ENCODE data around the gene CDK11B.

CDK11B gene

DNA sequence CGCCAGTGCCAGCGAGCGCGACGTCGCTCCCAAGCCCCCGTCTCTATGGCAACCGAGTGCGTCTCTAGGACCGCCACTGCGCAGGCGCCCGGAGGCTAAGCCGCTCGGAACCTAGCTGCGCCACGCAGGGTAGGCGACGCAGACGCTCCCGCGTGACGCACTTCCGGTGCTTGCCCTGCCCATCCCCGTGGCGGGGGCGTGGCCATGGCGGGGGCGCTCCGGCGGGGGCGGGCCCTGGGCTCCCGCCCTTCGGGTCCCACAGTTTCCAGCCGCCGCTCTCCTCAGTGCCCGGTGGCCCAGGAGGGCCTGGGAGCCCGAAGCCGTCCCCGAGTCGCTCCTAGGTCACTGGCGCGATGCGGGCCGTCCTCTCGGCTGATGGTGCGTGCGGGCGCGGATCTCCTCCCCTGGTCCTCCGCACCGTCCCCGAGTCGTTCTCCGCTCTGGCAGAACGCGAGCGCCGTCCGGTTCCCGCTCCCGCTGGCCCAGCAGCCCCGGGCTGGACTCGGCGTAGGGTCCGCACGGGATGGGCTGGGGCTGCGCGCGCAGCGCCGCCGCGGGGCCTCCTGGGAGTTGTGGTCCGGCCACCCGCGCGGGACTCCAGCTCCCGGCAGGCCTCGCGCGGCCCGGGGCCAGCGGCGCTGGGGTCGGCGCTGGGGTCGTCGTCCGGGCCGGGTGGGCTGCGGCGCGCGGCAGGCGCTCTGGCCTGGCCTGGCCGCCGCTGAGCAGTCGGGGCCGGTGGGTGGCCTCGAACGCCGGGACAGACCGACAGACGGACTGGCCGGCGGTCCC lies 43.4 kb downstream of the CDK11B start, which contains the start of gene MIB2:
Gene MIB2 (plus strand): TSS at position 245 of the 789 bp plus-strand sequence. CDS start 7,953 bp downstream, outside the sequence.
- DNase-seq (ENCODE audit: low spot score), result peak; percentile 98

DNA sequence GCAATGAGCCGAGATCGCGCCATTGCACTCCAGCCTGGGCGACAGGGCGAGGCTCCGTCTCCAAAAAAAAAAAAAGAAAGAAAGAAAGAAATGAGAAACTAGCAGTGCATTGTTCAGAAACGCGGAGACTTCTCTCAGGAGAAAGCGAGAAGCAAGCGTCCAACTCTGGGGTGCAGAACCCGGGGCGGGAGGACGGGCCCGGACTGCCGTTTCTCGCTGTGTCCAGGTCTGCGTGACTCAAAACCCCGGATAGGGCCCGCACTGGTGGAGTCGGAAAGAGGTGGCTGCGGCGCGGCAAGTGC lies 43.9 kb downstream of the CDK11B start:
- no peak for DNase-seq (ENCODE audit: low spot score)

DNA sequence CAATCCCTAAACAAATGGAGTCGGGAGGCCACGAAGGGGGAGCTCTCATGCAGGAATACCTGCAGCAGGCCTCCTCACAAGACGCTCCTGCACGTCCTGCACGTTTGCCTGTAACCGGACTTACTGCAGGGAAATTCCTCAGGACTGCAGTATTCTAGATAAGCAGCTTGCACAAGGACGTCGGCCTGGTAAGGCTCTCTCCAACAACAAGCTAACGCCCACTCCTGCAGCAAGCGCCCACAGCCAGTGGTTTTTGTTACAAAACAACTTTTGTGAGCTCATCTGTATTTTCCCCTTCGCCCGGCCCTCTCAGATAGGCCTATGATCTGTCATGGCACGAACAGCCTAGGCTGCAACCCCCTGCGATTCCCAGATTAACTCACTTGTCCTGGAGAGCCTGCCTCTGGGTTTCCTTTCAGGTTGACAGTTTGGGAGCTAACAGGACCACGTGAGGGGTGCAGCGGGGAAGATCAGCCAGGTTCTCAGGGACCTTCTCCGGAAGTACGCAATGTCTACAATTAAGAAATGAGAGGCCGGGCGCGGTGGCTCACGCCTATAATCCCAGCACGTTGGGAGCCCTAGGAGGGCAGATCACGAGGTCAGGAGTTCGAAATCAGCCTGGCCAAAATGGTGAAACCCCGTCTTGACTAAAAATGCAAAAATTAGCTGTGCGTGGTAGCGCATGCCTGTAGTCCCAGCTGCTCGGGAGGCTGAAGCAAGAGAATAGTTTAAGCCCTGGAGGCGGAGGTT lies 44.4 kb downstream of the CDK11B start:
- peak; percentile 50 for DNase-seq (ENCODE audit: low spot score)

DNA sequence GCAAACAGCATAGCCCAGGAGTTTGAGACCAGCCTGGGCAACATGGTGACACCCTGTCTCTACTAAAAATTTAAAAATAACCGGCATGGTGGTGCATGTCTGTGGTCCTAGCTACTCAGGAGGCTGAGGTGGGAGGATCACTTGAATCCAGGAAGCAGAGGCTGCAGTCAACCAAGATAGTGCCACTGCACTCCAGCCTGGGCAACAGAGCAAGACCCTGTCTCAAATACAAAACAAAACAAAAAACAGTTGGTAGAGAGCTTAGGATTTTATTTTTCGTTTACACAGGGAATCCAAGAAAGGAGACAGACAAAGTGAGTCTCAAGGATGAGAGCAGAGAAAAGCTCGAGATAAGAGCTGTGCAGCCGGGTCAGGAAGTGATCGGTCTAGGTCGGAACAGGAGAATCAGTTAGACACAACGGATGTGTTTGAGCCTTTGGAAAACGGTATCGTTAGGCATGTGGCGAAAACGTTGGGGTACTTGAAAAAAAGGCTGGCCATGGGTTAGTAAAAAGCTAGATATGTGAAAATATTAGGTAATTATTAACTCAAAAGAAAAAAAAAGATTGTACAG lies 45.2 kb downstream of the CDK11B start:
- DNase-seq (ENCODE audit: low spot score), result no peak

DNA sequence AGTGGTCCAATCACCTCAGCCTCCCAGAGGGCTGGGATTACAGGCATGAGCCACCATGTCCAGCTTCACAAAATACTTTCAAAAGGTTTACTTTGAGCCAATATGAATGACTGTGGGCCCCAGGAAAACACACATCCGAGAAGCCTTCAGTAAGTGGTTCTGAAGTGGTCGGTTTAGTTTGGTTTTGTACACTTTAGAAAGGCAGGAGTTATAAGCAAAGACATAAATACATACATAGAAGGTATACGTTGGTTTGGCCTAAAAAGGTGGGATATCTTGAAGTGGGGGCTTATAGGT lies 46.8 kb downstream of the CDK11B start:
- no peak for DNase-seq (ENCODE audit: low spot score)

DNA sequence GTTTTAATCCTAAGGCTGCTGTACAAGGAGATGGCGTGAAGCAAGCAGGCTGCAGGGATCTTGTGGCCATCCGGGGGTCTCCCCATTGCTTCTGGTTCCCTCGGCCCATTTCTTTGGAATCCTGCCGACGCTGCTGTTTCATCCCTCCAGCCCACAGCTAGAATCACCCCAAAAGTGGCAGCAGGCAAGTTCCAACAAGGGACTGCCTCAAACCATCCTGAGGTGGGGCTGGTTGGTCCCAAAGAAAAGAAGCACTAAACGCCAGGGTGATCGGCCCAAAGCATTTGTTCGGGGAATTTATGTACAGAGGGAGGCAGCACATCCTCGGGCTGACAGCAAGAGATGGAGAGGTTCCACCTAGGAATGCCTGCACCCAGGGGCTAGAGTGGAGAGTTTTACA lies 48.0 kb downstream of the CDK11B start:
- peak; percentile 30 for DNase-seq (ENCODE audit: low spot score)

DNA sequence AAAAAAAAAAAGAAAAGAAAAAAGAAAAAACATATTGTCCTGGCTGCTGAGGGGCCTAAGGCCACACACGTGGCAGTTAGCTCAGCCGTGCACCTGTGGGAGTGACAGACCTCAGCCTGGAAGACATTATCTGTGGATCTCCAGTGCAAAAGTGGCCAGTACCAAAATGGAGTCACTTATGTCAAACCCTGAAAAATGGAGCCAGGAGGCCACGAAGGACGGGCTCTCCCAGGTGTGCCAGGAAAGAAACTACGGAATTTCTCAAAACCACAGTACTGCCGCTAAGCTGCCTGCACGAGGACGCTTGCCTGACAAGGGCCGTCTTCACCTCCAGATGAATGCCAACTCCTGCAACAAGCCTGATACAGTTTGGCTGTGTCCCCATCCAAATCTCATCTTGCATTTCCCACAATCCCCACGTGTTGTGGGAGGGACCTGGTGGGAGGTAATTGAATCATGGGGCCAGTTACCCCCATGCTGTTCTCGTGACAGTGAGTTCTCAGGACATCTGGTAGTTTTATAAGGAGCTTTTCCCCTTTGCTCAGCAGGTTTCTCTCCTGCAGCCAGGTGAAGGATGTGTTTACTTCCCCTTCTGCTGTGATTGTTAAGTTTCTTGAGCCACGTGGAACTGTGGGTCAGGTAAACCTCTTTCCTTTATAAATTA lies 48.9 kb downstream of the CDK11B start:
- DNase-seq (ENCODE audit: low spot score), result peak; percentile 25

DNA sequence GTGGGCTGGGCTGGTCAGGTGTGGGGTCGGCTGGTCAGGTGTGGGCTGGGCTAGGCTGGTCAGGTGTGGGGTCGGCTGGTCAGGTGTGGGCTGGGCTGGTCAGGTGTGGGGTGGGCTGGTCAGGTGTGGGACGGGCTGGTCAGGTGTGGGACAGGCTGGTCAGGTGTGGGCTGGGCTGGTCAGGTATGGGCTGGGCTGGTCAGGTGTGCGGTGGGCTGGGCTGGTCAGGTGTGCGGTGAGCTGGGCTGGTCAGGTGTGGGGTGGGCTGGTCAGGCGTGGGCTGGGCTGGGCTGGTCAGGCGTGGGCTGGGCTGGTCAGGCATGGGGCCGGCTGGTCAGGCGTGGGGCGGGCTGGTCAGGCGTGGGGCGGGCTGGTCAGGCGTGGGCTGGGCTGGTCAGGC lies 52.6 kb downstream of the CDK11B start:
- DNase-seq (ENCODE audit: low spot score), result peak; percentile 43

DNA sequence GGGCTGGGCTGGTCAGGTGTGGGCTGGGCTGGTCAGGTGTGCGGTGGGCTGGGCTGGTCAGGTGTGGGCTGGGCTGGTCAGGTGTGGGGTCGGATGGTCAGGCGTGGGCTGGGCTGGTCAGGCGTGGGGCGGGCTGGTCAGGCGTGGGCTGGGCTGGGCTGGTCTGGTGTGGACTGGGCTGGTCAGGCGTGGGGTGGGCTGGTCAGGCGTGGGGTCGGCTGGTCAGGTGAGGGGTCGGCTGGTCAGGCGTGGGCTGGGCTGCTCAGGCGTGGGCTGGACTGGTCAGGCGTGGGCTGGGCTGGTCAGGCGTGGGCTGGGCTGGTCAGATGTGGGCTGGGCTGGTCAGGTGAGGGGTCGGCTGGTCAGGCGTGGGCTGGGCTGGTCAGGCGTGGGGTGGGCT lies 53.1 kb downstream of the CDK11B start:
- DNase-seq (ENCODE audit: low spot score), result peak; percentile 42

DNA sequence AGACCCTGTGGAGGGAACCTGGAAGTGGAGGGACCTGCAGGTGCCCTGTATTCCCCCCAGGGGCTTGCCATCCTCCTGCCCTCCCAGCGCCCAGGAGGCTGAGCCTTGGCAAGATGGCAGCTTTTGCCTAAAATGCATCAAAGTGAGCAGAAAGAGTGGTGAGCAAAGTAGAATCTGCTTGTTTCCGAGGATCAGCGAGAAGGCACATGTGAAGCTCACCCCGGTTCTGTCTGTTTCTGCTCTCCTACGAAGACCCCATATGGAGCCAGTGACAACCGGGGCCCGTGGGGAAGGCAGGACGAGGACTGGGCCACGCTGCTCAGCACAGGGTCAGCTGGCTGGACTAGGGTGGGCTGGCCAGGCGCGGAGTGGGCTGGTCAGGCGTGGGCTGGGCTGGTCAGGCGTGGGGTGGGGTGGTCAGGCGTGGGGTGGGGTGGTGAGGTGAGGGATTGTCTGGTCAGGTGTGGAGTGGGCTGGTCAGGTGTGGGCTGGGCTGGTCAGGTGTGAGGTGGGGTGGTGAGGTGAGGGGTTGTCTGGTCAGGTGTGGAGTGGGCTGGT lies 53.7 kb downstream of the CDK11B start:
- peak; percentile 38 for DNase-seq (ENCODE audit: low spot score)

DNA sequence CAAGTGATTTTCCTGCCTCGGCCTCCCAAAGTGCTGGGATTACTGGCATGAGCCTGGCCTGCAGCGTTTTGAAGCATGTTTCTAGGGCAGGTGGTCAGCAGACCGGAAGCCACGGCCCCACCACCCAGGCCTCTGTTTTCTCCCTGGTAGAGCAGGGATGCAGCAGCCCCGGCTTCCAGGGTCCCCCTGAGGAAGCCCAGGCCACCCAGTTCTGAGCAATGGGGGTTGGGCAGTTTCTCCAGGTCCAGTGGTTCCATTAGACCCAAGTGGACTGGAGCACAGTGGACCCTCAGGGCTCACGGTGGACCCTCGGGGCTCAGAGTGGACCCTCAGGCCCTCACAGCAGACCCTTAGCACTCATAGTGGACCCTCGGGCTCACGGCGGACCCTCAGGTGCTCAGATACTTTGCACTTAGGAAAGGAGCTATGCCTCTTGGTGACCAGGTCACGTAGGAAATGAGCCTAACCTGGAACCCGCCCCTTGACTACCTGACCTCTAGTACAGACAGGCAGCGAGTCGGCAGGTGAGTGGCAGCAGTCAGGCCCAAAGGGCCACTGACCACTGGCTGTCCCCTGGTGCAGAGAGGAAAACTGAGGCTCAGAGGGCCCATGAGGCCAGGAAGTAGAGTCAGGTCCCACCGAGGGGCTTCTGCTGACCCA lies 54.3 kb downstream of the CDK11B start:
- DNase-seq (ENCODE audit: low spot score), result peak; percentile 39

DNA sequence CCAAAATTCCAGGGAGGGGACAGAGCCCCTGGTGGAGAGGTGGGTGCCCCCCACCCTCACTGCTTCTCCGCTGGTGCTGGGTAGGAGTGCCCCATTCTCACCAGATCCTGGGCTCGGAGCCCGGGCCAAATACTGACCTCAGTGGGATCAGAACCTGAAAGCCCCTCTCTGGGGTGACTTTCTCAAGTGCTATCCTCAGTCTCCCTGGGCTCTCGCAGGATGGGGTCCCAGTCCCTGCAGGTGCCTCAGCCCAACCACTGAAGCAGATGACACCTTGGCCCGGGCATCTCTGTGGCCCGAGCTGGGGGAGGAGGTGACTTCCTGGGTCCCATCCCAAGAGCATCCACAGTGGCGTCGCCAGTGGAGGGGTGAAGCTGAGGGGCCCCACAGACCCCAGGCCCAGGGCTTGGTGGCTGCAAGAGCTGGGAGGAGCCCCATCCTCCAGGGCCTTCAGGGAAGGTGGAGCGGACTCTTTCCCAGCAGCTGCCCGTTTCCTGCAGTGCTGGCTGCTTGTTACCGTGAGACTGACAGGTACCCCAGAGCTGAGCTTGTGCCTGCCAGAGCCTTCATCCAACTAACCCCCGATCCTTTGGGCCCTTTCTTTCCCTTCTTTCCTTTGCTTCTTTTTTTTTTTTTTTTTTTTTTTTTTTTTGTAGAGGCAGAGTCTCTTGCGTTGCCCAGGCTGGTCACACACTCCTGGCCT lies 55.0 kb downstream of the CDK11B start:
- DNase-seq (ENCODE audit: low spot score), result peak; percentile 37

DNA sequence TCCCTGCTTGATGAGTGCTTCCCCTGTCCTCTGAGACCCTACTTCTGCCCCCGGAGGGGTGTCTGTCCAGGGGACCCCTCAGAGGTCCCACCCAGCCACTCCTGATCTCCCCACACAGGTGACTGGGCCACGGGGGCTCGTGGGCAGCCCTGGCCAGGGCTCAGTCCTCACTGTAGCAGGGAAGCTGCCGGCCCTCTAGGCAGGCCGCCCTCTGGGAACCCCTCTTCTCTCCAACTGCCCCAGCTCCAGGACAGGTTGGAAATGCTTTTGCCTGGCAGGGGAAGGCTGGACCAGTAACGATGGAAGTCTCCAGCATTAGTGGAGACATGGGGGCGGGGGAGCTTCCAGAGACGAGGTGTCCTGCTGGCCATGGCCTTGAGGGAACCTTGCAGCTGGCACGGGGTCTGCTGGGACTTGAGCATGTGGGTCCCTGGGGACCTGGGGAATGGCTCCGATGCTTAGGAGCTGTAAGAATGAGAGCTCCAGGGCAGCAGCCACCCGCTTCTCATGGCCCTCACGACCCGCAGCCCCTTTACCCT lies 55.8 kb downstream of the CDK11B start:
- DNase-seq (ENCODE audit: low spot score), result peak; percentile 42

DNA sequence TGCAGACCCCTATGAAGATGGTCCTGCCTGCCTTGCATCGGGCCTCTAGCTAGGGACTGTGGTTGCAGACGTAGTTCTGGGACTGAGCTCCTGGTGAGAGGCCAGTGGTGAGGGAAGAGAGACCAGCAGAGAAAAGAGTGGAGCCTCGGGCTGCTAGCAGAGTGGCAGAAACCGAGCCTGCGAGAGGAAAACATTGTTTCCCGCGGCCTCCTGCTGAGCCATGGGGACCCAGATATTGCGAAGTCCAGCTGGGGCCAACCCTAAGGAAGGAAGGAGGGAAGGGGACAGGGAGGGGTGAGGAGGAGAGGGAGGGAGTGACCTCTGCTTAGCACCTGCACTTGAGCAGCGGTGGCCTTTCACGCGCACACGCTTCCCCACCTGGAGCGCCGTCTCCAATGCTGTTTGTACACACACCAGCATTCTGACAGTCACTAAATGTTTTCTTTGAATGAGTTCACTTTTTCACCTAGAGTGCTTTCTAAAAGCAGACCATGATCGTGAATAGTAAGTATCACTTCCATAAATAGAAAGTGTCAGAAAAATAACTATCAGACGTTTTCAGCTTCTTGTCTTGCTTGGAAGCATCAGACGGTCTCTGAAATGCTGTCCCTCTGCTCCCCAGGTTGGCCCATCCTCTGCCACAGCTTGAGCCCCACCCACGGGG lies 56.4 kb downstream of the CDK11B start:
- peak; percentile 36 for DNase-seq (ENCODE audit: low spot score)

DNA sequence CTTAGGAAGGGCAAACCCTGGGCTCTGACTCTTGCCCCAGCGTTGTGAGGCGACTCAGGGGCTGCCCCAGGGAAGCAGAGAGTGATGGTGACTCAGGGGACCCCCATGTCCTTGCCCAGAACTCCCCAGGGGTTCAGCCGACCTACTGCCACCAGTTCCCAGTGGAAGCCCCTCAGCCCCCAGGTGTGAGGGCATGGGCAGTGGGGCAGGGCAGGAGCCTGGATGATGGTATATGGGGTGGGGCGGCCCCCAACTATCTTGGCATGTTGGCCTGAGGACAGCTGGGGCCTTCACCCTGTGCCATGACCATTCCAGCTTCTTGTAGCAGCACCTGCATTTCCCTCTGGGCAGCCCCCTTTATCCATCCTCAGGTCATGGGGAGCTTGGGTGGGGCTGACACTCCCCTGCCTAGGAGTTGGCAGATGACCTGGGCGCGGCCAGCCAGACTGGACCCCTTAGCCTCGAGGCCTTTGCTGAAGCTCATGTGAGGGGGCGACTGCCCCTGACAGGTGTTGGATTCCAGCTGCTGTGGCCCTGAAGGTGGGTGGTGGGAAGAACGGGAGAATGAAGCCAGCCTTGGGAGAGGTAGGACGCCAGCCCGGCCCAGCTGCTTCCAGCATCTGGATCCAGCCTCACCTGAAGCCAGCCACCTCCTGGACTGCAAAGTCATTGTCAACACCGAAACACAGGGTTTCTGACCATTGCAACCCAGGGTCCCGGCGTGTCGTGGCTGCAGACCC lies 57.1 kb downstream of the CDK11B start:
- DNase-seq (ENCODE audit: low spot score), result peak; percentile 40

DNA sequence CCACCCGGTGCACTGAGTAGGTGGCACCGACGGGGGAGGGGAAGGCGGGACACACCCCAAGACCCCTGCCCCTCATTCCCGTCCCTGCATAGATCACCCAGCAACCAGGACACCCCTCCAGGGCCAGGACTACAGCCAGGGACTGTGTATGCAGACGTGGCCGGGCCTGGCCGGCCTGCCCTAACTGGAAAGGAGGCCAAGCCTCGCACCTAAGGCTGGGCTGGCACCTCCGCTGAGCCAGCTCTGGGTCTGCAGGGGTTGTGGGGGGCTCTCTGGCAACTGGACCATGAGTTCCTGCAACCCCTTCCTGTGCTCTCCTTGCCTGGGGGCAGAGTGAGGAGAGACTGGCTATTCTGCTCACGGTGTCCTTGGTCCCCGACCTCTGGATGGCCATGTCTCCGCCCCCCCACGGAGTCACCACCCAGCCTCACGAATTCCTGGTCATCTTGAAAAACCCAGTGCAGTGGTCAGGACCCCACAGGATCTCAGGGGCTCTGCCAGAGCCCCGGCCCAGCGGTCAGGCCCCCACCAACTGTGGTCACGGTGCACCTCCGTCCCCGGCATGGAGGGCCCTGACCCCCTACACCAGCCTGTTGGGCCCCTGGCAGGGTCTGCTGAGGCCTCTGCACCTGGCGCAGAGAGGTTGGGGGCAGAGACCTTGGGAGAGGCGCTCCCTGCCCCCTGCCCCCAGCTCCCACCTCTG lies 57.8 kb downstream of the CDK11B start:
- peak; percentile 49 for DNase-seq (ENCODE audit: low spot score)

DNA sequence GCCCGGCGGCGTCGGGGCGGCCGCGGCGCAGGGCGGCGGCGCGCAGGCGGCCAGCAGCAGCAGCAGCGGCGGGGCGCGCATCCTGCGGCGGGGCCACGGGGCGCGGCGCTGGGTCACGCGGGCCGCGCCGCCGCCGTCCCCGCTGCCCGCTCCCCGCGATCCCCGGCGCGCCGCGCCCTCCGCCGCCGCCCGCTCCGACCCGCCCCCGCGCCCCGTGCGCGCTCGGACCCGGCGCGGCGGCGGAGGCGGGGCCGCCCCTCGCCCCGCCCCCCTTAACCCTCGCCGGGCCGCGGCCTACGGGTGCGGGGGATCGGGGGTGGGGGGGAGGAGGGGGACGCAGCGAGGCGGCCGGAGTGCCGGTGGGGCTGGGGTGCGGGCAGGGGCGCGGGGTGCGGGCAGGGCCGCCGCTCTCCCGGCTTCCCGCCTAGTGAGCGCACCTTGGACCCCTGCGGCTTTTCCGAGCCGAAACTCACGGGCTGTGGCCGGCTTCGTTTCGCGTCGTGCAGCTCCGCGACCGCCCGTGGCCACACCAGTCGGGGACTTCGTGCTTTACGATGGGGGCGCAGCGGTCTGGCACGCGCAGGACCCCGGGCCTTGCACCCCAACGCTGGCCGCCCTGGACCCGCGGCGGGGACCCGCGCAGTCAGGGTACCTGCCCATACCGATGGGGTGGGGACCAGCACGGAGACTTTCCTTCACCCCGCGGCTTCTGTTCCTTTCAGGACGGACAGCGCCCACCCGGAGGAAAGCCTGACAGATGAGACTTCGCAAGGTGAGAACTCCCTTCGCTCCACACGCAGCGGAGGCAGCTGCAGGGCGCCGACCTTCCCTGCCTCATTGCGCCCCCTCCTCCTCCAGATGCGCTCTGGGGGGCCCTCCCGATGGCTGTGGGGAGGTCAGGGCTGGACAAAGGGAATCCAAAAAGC lies 58.6 kb downstream of the CDK11B start, which contains the start of gene FNDC10:
Gene FNDC10 (minus strand): TSS at position 201 of the 926 bp plus-strand sequence. CDS start 120 bp downstream, at position 81.
- DNase-seq (ENCODE audit: low spot score), result peak; percentile 52
